ENCODE results near the gene GPRIN3. TPM values are rescaled to one million over a fixed set of nuclear protein-coding genes. Genes with fewer than 3 reads are reported as not detected.

The GPRIN3 gene
- total RNA-seq, 1 donor from 2014 or later, result 34.2 TPM

DNA sequence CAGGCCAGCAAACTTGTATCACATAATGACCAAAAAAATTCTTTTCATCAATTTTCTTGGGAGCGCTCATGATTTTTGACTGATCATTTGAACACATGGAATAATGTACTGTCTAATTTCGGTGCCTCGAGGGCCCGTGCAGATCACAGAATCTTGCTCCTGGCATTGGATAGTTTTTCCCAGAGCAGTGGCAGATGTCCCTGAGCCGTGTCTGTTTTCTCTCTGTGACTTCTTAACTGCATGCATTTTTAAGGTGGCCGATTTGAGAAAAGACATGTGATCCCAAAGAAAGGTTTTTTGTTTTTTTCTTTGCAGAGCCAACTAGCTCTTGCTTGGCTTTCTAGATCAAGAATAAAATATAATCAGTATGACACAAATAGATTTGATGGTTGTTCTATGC lies 19.7 kb downstream of the GPRIN3 start:
- no peak for ATAC-seq
- Histone ChIP-seq H3K36me3 (no peaks in the 10 kb centered on the region), H3K27me3 (ENCODE audit: low read depth) (no peaks in the 10 kb centered on the region), H3K27ac (no peak overlapping the region), H3K4me1 (peaks cover 16% of the 10 kb centered on the region), H3K9me3 (no peaks in the 10 kb centered on the region), H3K4me3 (no peak overlapping the region)
- TF ChIP-seq, protein P1, sequence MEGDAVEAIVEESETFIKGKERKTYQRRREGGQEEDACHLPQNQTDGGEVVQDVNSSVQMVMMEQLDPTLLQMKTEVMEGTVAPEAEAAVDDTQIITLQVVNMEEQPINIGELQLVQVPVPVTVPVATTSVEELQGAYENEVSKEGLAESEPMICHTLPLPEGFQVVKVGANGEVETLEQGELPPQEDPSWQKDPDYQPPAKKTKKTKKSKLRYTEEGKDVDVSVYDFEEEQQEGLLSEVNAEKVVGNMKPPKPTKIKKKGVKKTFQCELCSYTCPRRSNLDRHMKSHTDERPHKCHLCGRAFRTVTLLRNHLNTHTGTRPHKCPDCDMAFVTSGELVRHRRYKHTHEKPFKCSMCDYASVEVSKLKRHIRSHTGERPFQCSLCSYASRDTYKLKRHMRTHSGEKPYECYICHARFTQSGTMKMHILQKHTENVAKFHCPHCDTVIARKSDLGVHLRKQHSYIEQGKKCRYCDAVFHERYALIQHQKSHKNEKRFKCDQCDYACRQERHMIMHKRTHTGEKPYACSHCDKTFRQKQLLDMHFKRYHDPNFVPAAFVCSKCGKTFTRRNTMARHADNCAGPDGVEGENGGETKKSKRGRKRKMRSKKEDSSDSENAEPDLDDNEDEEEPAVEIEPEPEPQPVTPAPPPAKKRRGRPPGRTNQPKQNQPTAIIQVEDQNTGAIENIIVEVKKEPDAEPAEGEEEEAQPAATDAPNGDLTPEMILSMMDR (IDR thresholded peaks at IDR 0.05), result no peak
- intact Hi-C loops (cut with DNase I), result no loop called here
- no peak for DNase-seq

DNA sequence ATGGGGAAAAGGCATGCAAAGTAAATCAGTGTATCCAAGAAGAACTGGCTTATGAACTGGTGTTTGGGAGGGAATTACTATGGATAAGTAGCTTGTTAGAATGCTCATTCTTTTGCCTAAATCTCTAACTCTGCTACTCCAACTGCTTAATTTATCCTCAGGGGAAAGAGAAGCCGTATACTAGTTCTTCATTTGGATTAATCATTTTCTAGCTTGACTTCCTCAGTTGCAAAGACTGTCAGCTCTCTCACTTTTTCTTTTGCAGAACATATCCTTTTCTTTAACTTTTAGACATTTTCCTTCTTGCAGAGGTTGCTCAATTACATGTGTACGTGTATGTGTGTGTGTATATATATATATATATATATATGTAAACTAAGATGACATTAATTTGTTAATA lies 21.9 kb downstream of the GPRIN3 start:
- Histone ChIP-seq H3K4me1 (peaks cover 20% of the 10 kb centered on the region), H3K9me3 (no peaks in the 10 kb centered on the region), H3K27me3 (ENCODE audit: low read depth) (no peaks in the 10 kb centered on the region), H3K27ac (peak overlapping the region; percentile 2), H3K4me3 (no peak overlapping the region), H3K36me3 (no peaks in the 10 kb centered on the region)
- TF ChIP-seq, protein P1 (IDR thresholded peaks at IDR 0.05), result no peak
- no peak for DNase-seq
- intact Hi-C loops (cut with DNase I), result no loop called here
- no peak for ATAC-seq

DNA sequence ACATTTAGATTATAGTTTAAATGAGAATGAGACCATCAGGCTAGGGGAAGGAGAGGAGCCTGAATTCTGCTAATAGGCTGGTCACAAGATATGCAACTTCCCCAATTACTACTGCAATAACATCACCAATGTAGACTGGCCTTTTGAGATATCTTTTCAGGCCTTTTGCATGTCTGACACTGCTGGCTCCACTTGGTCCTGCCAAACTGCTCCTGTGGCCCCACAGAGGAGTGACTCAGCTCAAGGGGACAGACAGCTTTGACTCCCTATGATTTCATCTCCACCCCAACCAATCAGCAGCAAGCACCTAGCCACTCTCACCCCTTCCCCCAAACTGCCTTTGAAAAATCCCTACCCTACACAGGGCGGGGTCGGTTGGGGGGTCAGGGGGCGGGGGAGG lies 22.8 kb downstream of the GPRIN3 start:
- Histone ChIP-seq H3K27me3 (ENCODE audit: low read depth) (no peaks in the 10 kb centered on the region), H3K4me1 (peaks cover 20% of the 10 kb centered on the region), H3K9me3 (no peaks in the 10 kb centered on the region), H3K36me3 (no peaks in the 10 kb centered on the region), H3K4me3 (no peak overlapping the region), H3K27ac (peak overlapping the region; percentile 44)
- intact Hi-C loops (cut with DNase I), result no loop called here
- peak; percentile 44 for DNase-seq
- peak; percentile 51 to 68 for ATAC-seq
- TF ChIP-seq, protein P1 (IDR thresholded peaks at IDR 0.05), result no peak

DNA sequence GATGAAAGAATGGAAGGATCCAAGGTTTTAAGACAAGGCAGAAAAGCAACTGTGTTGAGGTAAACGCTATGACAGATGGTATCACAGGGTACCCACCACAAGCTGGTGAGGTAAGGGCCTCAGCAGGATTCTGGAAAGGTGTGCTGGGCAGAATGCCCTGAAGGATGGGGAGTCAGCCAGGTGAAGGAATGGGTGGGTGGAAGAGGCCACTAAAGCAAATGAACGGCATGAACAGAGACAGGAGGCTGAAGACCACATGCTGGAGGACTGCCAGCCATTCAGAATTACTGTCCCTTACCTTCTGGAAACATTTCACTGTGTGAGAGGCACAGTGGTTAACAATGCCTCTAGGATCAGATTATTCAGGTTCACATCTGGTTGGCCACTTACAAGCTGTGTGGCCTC lies 23.6 kb downstream of the GPRIN3 start:
- intact Hi-C loops (cut with DNase I), result no loop called here
- TF ChIP-seq, protein P1 (IDR thresholded peaks at IDR 0.05), result no peak
- Histone ChIP-seq H3K27me3 (ENCODE audit: low read depth) (no peaks in the 10 kb centered on the region), H3K4me3 (no peak overlapping the region), H3K9me3 (no peaks in the 10 kb centered on the region), H3K27ac (peak overlapping the region; percentile 44), H3K36me3 (no peaks in the 10 kb centered on the region), H3K4me1 (peaks cover 20% of the 10 kb centered on the region)
- DNase-seq (no peak), ATAC-seq (no peak)

DNA sequence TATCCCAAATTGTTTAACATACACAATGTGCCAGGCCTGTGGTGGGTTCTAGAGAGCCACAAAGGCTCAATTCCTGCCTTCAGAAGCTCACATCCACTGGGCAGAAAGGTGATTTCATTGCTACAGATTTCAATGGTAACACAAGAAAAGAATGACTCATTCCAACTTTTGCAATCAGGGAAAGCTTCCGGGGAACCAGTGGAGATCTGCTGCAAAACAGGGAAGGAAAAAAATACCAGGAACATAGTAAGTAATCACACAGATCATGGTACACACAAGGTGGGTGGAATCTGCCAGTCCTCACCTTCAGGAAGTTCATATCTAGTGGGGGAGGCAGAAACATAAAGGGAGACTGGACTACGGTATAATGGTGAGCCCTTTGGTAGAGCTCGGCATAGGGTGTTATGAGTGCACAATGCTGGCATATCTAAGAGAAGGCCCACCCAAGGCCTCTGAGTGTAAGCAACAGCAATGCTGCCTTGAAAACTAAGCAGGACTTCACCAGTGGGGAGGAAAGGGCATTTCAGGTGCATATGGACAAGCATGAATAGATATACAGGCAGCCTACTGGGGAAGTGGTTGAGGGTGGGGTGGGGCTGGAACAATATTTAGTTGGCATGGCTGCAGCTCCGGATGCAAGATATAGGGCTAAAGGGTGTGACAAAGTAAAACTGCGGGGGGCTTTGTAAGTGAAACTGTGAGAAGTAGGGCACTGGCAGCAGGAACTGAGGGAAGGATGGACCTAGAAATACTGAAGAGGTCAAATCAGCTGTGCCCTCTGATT lies 24.2 kb downstream of the GPRIN3 start:
- Histone ChIP-seq H3K4me3 (no peak overlapping the region), H3K4me1 (peaks cover 20% of the 10 kb centered on the region), H3K36me3 (no peaks in the 10 kb centered on the region), H3K27ac (peak overlapping the region; percentile 49), H3K27me3 (ENCODE audit: low read depth) (no peaks in the 10 kb centered on the region), H3K9me3 (no peaks in the 10 kb centered on the region)
- TF ChIP-seq, protein P1 (IDR thresholded peaks at IDR 0.05), result no peak
- peak; percentile 57 to 64 for ATAC-seq
- intact Hi-C loops (cut with DNase I), result no loop called here
- peak; percentile 48 for DNase-seq
